ENCODE data around the gene LBX2. TPM values are rescaled to one million over a fixed set of nuclear protein-coding genes. Genes with fewer than 3 reads are reported as not detected.
A peak's percentile ranks its signal among the peaks of the same experiment; 100 is the strongest.

Gene LBX2
- total RNA-seq, 2 donors from 2014 or later = 2.3 to 7.6 TPM

DNA sequence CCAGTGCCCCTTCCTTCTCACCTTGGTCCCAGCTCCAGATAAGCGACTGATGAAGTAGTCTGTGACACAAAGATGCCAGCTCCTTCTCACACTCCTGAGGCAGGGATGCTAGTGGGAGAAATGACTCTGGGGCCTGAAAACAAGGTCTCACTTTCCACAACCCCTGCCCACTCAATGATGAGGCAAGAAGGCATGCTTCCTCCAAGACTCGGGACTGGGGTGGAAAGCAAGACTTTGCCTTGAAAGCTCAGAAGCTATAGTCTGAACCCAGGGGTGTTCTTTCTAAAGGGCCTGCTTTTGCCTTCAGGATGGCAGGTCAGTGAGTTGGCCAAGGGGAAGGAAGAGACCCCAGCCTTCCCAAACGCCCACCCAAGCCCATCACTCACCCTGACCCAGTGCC, 18.0 kb downstream of the LBX2 start:
- TF ChIP-seq, protein P1, sequence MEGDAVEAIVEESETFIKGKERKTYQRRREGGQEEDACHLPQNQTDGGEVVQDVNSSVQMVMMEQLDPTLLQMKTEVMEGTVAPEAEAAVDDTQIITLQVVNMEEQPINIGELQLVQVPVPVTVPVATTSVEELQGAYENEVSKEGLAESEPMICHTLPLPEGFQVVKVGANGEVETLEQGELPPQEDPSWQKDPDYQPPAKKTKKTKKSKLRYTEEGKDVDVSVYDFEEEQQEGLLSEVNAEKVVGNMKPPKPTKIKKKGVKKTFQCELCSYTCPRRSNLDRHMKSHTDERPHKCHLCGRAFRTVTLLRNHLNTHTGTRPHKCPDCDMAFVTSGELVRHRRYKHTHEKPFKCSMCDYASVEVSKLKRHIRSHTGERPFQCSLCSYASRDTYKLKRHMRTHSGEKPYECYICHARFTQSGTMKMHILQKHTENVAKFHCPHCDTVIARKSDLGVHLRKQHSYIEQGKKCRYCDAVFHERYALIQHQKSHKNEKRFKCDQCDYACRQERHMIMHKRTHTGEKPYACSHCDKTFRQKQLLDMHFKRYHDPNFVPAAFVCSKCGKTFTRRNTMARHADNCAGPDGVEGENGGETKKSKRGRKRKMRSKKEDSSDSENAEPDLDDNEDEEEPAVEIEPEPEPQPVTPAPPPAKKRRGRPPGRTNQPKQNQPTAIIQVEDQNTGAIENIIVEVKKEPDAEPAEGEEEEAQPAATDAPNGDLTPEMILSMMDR (IDR thresholded peaks at IDR 0.05) = no peak
- no peak for TF ChIP-seq POLR2A (IDR thresholded peaks at IDR 0.05)
- H3K27me3 ChIP-seq = no peaks in the 10 kb centered on the region
- intact Hi-C loops (cut with DNase I) = no loop called here
- 43% methylated on average over 3 of the region's 3 CpGs for WGBS, 2 donors
- ATAC-seq = no peak
- H3K4me3 ChIP-seq = peak overlapping the region in 1 of 2 donors; percentile 35
- peak overlapping the region in 1 of 4 donors; percentile 83 for H3K27ac ChIP-seq
- DNase-seq = no peak
- no peaks in the 10 kb centered on the region for H3K9me3 ChIP-seq
- peaks cover 27% of the 10 kb centered on the region for H3K4me1 ChIP-seq
- H3K36me3 ChIP-seq (replicated peaks in 1 of 2; ENCODE audit: insufficient read depth in 1 of 2, low read depth in 2 of 2) = no peaks in the 10 kb centered on the region

DNA sequence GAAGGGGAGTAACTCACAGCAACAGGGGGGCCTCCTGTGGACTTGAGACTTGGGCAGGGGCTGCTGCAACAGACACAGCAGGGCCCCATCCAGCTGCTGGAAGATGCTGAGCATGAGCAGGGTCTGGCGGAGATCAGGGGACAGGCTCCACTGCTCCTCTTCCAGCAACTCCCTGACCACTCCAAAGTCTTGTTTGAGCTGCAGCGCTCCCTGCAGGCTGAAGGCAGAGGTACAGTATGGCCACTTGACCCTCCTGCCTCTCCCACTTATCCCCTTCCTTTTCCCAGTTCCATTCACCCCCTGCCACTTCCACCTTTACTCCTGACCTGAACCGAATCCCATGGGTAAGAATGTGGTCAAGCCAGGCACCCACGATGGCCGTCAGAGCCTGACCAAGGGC, 24.5 kb downstream of the LBX2 start:
- H3K27me3 ChIP-seq = no peaks in the 10 kb centered on the region
- WGBS, 2 donors = 91 to 92% methylated on average over 5 of the region's 5 CpGs
- DNase-seq = no peak
- intact Hi-C loops (cut with DNase I) = no loop called here
- TF ChIP-seq, protein P1 (IDR thresholded peaks at IDR 0.05) = no peak
- no peak for TF ChIP-seq POLR2A (IDR thresholded peaks at IDR 0.05)
- ATAC-seq = no peak
- no peak overlapping the region for H3K27ac ChIP-seq
- no peak overlapping the region for H3K4me3 ChIP-seq
- H3K4me1 ChIP-seq = peaks cover 22% of the 10 kb centered on the region
- H3K36me3 ChIP-seq (replicated peaks in 1 of 2; ENCODE audit: insufficient read depth in 1 of 2, low read depth in 2 of 2) = peaks cover 0 to 3% of the 10 kb centered on the region in 2 donors
- H3K9me3 ChIP-seq = no peaks in the 10 kb centered on the region

DNA sequence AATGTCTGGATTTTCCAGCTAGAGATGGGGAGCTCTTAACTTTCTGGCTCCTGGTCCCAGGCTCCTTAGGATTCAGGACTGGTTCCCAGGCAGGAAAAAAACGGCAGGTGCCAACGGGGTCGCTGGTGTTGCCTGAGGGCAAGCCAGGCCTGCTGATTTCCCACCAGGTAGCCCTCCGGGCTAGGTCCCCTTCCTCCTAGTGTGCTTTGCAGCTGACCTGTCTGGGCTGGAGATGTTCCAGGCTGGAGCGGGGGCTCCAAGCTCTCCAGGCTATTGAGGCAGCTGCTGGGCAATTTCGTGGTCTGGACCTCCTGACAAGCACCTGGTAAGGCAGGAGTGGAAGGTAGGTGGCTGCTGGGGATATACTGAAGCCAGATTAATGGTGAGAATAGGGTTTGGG, 24.9 kb downstream of the LBX2 start:
- H3K27me3 ChIP-seq = no peaks in the 10 kb centered on the region
- peaks cover 22% of the 10 kb centered on the region for H3K4me1 ChIP-seq
- H3K4me3 ChIP-seq = no peak overlapping the region
- H3K9me3 ChIP-seq = no peaks in the 10 kb centered on the region
- peaks cover 0 to 3% of the 10 kb centered on the region in 2 donors for H3K36me3 ChIP-seq (replicated peaks in 1 of 2; ENCODE audit: insufficient read depth in 1 of 2, low read depth in 2 of 2)
- no peak for ATAC-seq
- TF ChIP-seq POLR2A (IDR thresholded peaks at IDR 0.05) = no peak
- no peak for DNase-seq
- H3K27ac ChIP-seq = no peak overlapping the region
- intact Hi-C loops (cut with DNase I) = no loop called here
- 87 to 88% methylated on average over 5 to 6 of the region's 6 CpGs for WGBS, 2 donors

DNA sequence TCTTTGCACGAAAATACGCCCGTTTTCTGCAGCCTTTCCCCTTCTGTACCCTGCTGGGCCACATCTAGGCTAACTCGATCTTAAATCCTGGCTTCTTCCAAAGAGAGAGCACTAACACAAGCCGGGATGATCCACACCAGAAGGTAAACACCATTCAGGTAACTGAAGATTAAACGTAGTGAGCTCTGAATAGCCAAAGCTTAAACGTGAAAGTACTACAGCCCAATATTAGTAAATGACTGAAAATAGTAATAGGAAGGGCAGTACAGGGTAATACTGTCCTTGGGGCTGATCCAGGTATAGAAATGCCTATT, 26.5 kb downstream of the LBX2 start:
- peak; percentile 6 for ATAC-seq
- H3K27ac ChIP-seq = peak overlapping the region; percentile 73 to 92 (median 90)
- TF ChIP-seq, protein P1 (IDR thresholded peaks at IDR 0.05) = no peak
- no peak for TF ChIP-seq POLR2A (IDR thresholded peaks at IDR 0.05)
- peak overlapping the region; percentile 28 to 54 for H3K4me3 ChIP-seq
- intact Hi-C loops (cut with DNase I) = no loop called here
- WGBS, 2 donors = 4 to 11% methylated on average over 7 of the region's 7 CpGs
- no peaks in the 10 kb centered on the region for H3K9me3 ChIP-seq
- H3K36me3 ChIP-seq (replicated peaks in 1 of 2; ENCODE audit: insufficient read depth in 1 of 2, low read depth in 2 of 2) = peaks cover 0 to 3% of the 10 kb centered on the region in 2 donors
- DNase-seq = no peak
- H3K27me3 ChIP-seq = no peaks in the 10 kb centered on the region
- peaks cover 22% of the 10 kb centered on the region for H3K4me1 ChIP-seq

DNA sequence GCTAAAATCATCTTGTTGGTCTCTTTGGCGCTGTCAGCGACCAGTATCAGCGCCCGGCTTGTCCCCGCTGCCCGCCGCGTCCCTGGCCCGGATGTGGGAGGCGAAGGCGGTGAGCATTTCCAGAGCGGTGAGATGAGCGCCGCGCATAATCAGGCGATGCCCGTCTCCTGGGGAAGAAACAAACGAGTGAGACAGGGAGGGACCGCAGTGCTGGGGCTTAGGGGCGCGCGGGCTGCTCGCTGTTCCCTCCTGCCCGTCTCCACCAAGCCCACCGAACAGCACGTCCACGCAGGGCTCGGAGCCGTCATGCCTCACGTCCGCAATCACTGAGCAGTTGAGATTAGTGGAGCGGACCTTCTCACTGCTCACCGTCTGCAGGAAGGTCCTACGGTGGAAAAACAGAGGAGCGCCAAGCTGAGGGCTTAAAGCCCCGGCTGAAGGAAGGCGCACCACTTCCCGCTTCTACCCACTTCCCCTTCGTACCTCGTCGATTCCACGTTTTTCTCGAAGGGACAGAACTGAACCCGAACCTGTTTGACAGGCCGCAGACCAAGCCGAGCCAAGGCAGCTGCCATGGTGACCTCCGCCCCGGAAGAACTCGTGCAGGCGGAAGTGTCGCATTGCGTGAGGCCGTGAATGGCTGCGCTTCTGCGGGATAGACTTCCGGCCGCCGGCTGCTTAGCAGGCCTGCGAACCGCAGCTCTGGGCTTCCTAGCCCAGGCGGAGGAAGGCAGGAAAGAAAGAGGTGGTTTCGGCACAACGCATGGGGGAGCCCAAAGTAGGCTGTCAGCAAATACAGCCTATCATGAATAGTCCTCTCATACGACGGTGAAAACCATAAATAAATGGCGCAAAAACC, 27.1 kb downstream of the LBX2 start, which contains the start of gene MRPL53:
Gene MRPL53 (minus strand): TSS at position 595 of the 859 bp plus-strand sequence. CDS start 20 bp downstream, at position 575.
- no peaks in the 10 kb centered on the region for H3K27me3 ChIP-seq
- peaks cover 0 to 3% of the 10 kb centered on the region in 2 donors for H3K36me3 ChIP-seq (replicated peaks in 1 of 2; ENCODE audit: insufficient read depth in 1 of 2, low read depth in 2 of 2)
- H3K4me1 ChIP-seq = peaks cover 22% of the 10 kb centered on the region
- peak within 1 kb of the TSS; percentile 28 to 54 for H3K4me3 ChIP-seq
- peak within 1 kb of the TSS; percentile 73 to 92 (median 90) for H3K27ac ChIP-seq
- 0 to 1% methylated on average over 47 to 66 of the region's 66 CpGs for WGBS, 2 donors
- ATAC-seq (peak; percentile 96), DNase-seq (peak; percentile 94 to 96 (median 95))
- intact Hi-C loops (cut with DNase I) = no loop called here
- TF ChIP-seq POLR2A (IDR thresholded peaks at IDR 0.05) = peak; percentile 59 to 91 (median 88)
- TF ChIP-seq, protein P1 (IDR thresholded peaks at IDR 0.05) = no peak
- no peaks in the 10 kb centered on the region for H3K9me3 ChIP-seq
